Panc1 (cell line): Measurements from ENCODE around the gene CADPS2.

ENCODE experiments used
- CTCF ChIP-seq: fragments of 450-650 bp; IDR thresholded peaks from 2 replicates; pipeline ENCODE4 v1.5.1; 2017; ENCODE audit warnings: mild to moderate bottlenecking
- SIN3A ChIP-seq: IDR thresholded peaks from 2 replicates; pipeline ENCODE4 v1.6.1; 2012; ENCODE audit warnings: low read depth, mild to moderate bottlenecking, low read length, moderate library complexity, borderline replicate concordance; ENCODE audit not compliant: insufficient read depth

GRCh38 chr7:122695816-122696215 lies 190.4 kb downstream of the CADPS2 start:
- no peak for TF ChIP-seq SIN3A
- TF ChIP-seq CTCF: no peak
